ENCODE results near the gene KIF1C. TPM values are rescaled to one million over a fixed set of nuclear protein-coding genes. Genes with fewer than 3 reads are reported as not detected.

Gene KIF1C
- total and polyA plus RNA-seq, 2 donors (not counting 1 experiment from before 2014, with no cell fraction given) = 5.7 to 29.6 TPM

DNA sequence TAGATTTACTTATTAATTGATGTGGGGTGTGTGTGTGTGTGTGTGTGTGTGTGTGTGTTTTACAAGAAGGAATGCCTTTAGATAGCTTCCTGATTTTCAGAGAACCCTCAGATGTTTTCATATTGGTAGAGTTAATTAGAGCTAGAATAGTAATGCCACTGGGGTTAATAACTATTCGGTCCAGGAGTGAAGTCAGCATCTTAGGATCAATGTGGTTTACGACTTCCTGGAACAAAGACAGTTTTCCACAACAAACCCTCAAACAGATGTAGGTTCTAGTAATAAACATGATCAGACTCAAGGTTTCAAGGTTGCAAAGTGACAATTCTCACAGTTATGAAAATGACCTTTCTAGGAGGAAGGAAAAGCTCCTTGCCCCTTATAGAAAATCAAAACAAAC is 49.7 kb downstream of the KIF1C start:
- H3K27me3 ChIP-seq (replicated peaks in 1 of 4; ENCODE audit: control extremely low read depth in 1 of 4, control insufficient read depth in 3 of 4, insufficient read depth in 4 of 4, low read length in 3 of 4) = peaks cover 0 to 8% (median 0%) of the 10 kb centered on the region in 4 experiments
- Mint-ChIP-seq H3K4me3 (peak overlapping the region; percentile 8), H3K9me3 (ENCODE audit: insufficient read depth) (no peaks in the 10 kb centered on the region), H3K4me1 (peaks cover 30% of the 10 kb centered on the region), H3K27me3 (no peaks in the 10 kb centered on the region), H3K27ac (peak overlapping the region; percentile 84)
- H3K9ac ChIP-seq (ENCODE audit: low read length) = no peak overlapping the region
- ATAC-seq (ENCODE audit: low read depth) = no peak
- H4K20me1 ChIP-seq (ENCODE audit: control insufficient read depth, insufficient read depth, low read length, poor library complexity, severe bottlenecking) = no peaks in the 10 kb centered on the region
- peak overlapping the region; percentile 15 for H3K4me2 ChIP-seq (replicated peaks; ENCODE audit: low read depth, low read length, poor library complexity, severe bottlenecking)
- no peak overlapping the region for H3K4me3 ChIP-seq (ENCODE audit: control extremely low read depth in 1 of 5, extremely low read depth in 1 of 5, insufficient read depth in 1 of 5, low read depth in 2 of 5, low read length in 4 of 5)
- no peak overlapping the region for H2AFZ ChIP-seq (ENCODE audit: insufficient read depth, low read depth, low read length, poor library complexity, severe bottlenecking)
- ChIA-PET POLR2A (interaction anchor here (0.8 kb wide), 1 partner anchor 12 kb away, joined by 3 read pairs; the partner anchor contains the start of gene SLC52A1), CTCF (interaction anchor here (2.3 to 6.9 kb wide), 3 partner anchors 11 to 16 kb away, joined by 6 to 30 read pairs (median 14); no protein-coding TSS in a partner anchor)
- DNase-seq = no peak
- H3K79me2 ChIP-seq (ENCODE audit: control insufficient read depth, insufficient read depth, low read length) = no peaks in the 10 kb centered on the region
- no peak overlapping the region for H3K27ac ChIP-seq (ENCODE audit: low read length in 2 of 2)
- intact Hi-C loops (cut with micrococcal nuclease) = no loop called here
- WGBS (ENCODE audit: insufficient coverage) = no CpG with 5 or more reads among the region's 2 CpGs
- H3K4me1 ChIP-seq (ENCODE audit: control insufficient read depth in 2 of 2, insufficient read depth in 2 of 2, low read length in 2 of 2) = peaks cover 13 to 29% of the 10 kb centered on the region in 2 donors
- TF ChIP-seq, protein P1, sequence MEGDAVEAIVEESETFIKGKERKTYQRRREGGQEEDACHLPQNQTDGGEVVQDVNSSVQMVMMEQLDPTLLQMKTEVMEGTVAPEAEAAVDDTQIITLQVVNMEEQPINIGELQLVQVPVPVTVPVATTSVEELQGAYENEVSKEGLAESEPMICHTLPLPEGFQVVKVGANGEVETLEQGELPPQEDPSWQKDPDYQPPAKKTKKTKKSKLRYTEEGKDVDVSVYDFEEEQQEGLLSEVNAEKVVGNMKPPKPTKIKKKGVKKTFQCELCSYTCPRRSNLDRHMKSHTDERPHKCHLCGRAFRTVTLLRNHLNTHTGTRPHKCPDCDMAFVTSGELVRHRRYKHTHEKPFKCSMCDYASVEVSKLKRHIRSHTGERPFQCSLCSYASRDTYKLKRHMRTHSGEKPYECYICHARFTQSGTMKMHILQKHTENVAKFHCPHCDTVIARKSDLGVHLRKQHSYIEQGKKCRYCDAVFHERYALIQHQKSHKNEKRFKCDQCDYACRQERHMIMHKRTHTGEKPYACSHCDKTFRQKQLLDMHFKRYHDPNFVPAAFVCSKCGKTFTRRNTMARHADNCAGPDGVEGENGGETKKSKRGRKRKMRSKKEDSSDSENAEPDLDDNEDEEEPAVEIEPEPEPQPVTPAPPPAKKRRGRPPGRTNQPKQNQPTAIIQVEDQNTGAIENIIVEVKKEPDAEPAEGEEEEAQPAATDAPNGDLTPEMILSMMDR (IDR thresholded peaks at IDR 0.05) = no peak
- TF ChIP-seq EZH2 (IDR thresholded peaks at IDR 0.05; ENCODE audit: borderline replicate concordance, insufficient read depth, low read depth, low read length, poor library complexity, severe bottlenecking) = no peak
- no peaks in the 10 kb centered on the region for H3K36me3 ChIP-seq (replicated peaks in 1 of 2; ENCODE audit: control extremely low read depth in 1 of 2, control insufficient read depth in 1 of 2, extremely low read depth in 1 of 2, insufficient read depth in 2 of 2, low read length in 1 of 2)
- H3K9me3 ChIP-seq (ENCODE audit: control extremely low read depth in 1 of 3, control insufficient read depth in 2 of 3, insufficient read depth in 1 of 3, low read length in 2 of 3) = peaks cover 0 to 3% (median 0%) of the 10 kb centered on the region in 3 donors

DNA sequence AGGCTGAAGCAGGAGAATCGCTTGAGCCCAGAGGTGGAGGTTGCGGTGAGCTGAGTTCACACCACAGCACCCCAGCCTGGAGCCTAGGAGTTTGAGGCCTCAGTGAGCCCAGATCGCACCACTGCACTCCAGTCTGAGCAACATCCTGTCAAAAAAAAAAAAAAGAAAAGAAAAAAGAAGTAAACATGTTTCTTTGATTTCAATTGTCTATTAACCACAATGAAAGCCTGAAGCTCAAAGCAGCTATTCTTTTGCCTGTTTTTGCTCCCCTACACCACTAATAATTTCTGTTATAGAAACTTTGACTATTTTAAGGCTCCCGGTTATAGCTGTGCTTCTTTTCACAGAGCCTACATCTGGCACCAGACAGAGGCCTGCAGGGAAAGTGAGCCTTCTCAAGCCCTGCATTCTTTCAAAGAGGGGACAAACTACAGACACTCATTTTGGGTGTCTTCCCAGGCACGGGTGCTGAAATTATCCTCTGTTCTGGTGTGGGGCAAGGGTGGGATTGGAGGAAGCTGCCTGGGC is 51.6 kb downstream of the KIF1C start:
- H2AFZ ChIP-seq (ENCODE audit: insufficient read depth, low read depth, low read length, poor library complexity, severe bottlenecking) = peak overlapping the region; percentile 14
- H3K27me3 ChIP-seq (replicated peaks in 1 of 4; ENCODE audit: control extremely low read depth in 1 of 4, control insufficient read depth in 3 of 4, insufficient read depth in 4 of 4, low read length in 3 of 4) = peaks cover 0 to 4% (median 0%) of the 10 kb centered on the region in 4 experiments
- CTCF ChIA-PET = interaction anchor here (1.0 to 5.3 kb wide), 8 partner anchors 11 to 140 kb away, joined by 3 to 51 read pairs (median 4); partner anchors contain the start of gene SLC52A1
- peaks cover 0 to 3% (median 0%) of the 10 kb centered on the region in 3 donors for H3K9me3 ChIP-seq (ENCODE audit: control extremely low read depth in 1 of 3, control insufficient read depth in 2 of 3, insufficient read depth in 1 of 3, low read length in 2 of 3)
- TF ChIP-seq EZH2 (IDR thresholded peaks at IDR 0.05; ENCODE audit: borderline replicate concordance, insufficient read depth, low read depth, low read length, poor library complexity, severe bottlenecking) = no peak
- TF ChIP-seq, protein P1 (IDR thresholded peaks at IDR 0.05) = no peak
- no peak overlapping the region for H3K4me3 ChIP-seq (ENCODE audit: control extremely low read depth in 1 of 5, extremely low read depth in 1 of 5, insufficient read depth in 1 of 5, low read depth in 2 of 5, low read length in 4 of 5)
- Mint-ChIP-seq H3K27me3 (no peaks in the 10 kb centered on the region), H3K4me1 (peaks cover 41% of the 10 kb centered on the region), H3K9me3 (ENCODE audit: insufficient read depth) (no peaks in the 10 kb centered on the region), H3K27ac (peak overlapping the region; percentile 97), H3K4me3 (peak overlapping the region; percentile 70)
- H3K79me2 ChIP-seq (ENCODE audit: control insufficient read depth, insufficient read depth, low read length) = no peaks in the 10 kb centered on the region
- DNase-seq (peak; percentile 74), ATAC-seq (ENCODE audit: low read depth) (peak; percentile 91)
- peak overlapping the region; percentile 61 to 76 for H3K27ac ChIP-seq (ENCODE audit: low read length in 2 of 2)
- no peak overlapping the region for H3K9ac ChIP-seq (ENCODE audit: low read length)
- peaks cover 13 to 35% of the 10 kb centered on the region in 2 donors for H3K4me1 ChIP-seq (ENCODE audit: control insufficient read depth in 2 of 2, insufficient read depth in 2 of 2, low read length in 2 of 2)
- 34% methylated on average over 3 of the region's 5 CpGs for WGBS (ENCODE audit: insufficient coverage)
- intact Hi-C loops (cut with micrococcal nuclease) = loop anchor here (1.0 to 2.0 kb wide), 2 partner anchors 13 to 19 kb away; no protein-coding TSS in a partner anchor
- no peaks in the 10 kb centered on the region for H3K36me3 ChIP-seq (replicated peaks in 1 of 2; ENCODE audit: control extremely low read depth in 1 of 2, control insufficient read depth in 1 of 2, extremely low read depth in 1 of 2, insufficient read depth in 2 of 2, low read length in 1 of 2)
- H4K20me1 ChIP-seq (ENCODE audit: control insufficient read depth, insufficient read depth, low read length, poor library complexity, severe bottlenecking) = no peaks in the 10 kb centered on the region
- H3K4me2 ChIP-seq (replicated peaks; ENCODE audit: low read depth, low read length, poor library complexity, severe bottlenecking) = peak overlapping the region; percentile 39
- POLR2A ChIA-PET = interaction anchor here (0.6 to 1.8 kb wide), 10 partner anchors 11 to 178 kb away, joined by 3 to 9 read pairs (median 4); partner anchors contain the start of genes SPAG7 and ZFP3
